Activated T-cell treated with anti-CD3 and anti-CD28 coated beads, Interleukin-2, amount 50 U/mL, for 4 hours (primary cell): ENCODE results near the gene DNM1. TPM values are rescaled to one million over a fixed set of nuclear protein-coding genes. Genes with fewer than 3 reads are reported as not detected.

Source experiments
- ATAC-seq, 2 donors: fragments of 200-7000 bp; cut with Tn5 transposase; one replicate each; pipeline ENCODE4 v1.10.0; 2021
- DNase-seq: peaks from one replicate; pipeline ENCODE4 v3.0.0-alpha.2; 2020
- H3K27me3 Mint-ChIP-seq: one replicate; pipeline ENCODE4 v1.8.0; 2021; ENCODE audit warnings: low read depth, mixed read lengths
- H3K36me3 Mint-ChIP-seq: one replicate; pipeline ENCODE4 v1.8.0; 2022; ENCODE audit warnings: mixed read lengths; ENCODE audit not compliant: insufficient read depth
- H3K4me1 Mint-ChIP-seq: one replicate; pipeline ENCODE4 v1.8.0; 2021; ENCODE audit warnings: low read depth, mixed read lengths
- H3K4me3 Mint-ChIP-seq: one replicate; pipeline ENCODE4 v1.8.0; 2021; ENCODE audit warnings: mild to moderate bottlenecking, moderate library complexity, mixed read lengths
- H3K9me3 Mint-ChIP-seq: one replicate; pipeline ENCODE4 v1.8.0; 2021; ENCODE audit warnings: mixed read lengths
- total RNA-seq, 3 donors: library from RNA; stranded (reverse); gene quantifications; one replicate each; pipeline ENCODE4 v1.2.1, GENCODE V29; 2021

The DNM1 gene
- under 1 TPM; 0.32 to 0.43 (median 0.40) TPM for total RNA-seq

DNA sequence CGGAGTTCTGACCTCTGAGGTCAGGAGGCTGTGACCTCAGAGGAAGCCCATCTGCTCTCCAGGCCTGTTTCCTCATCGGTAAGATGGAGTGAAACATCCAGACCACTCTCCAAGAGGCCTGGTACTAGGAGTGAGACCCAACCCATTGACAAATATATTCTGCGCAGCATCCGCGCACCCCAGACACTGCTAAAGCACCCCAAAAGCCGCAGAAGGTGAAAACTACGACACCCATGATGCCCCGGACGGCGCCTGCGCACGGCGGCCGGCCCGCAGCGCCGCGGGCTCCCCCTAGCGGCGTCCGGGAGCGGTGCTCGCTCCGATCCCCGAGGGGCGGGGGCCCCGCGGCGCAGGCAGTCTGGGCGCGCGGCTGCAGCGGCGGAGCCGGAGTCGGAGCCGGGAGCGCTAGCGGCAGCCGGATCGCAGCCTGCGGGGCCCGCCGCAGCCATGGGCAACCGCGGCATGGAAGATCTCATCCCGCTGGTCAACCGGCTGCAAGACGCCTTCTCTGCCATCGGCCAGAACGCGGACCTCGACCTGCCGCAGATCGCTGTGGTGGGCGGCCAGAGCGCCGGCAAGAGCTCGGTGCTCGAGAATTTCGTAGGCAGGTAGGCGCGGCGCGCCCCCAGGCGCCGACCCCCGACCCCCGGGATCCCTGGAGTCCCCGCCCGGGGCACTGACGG lies at the start of gene DNM1:
Gene DNM1 (plus strand): TSS at position 356 of the 683 bp plus-strand sequence. CDS start 92 bp downstream, at position 448.
- Mint-ChIP-seq H3K4me1 (peaks cover 10% of the 10 kb centered on the region), H3K36me3 (no peaks in the 10 kb centered on the region), H3K4me3 (peak within 1 kb of the TSS; percentile 64), H3K27me3 (peaks cover 17% of the 10 kb centered on the region), H3K9me3 (no peaks in the 10 kb centered on the region)
- DNase-seq: peak; percentile 63
- peak; percentile 95 to 96 for ATAC-seq

- no peak for DNase-seq
- ATAC-seq: no peak
- H3K9me3 Mint-ChIP-seq: no peaks in the 10 kb centered on the region
- H3K27me3 Mint-ChIP-seq: no peaks in the 10 kb centered on the region
- H3K36me3 Mint-ChIP-seq: no peaks in the 10 kb centered on the region
- peaks cover 3% of the 10 kb centered on the region for H3K4me1 Mint-ChIP-seq
- H3K4me3 Mint-ChIP-seq: no peak overlapping the region
Measured at GRCh38 chr9:128153947-128154695, 49.1 kb upstream of the DNM1 start.

- no peak for DNase-seq
- Mint-ChIP-seq H3K4me1 (peaks cover 5% of the 10 kb centered on the region), H3K9me3 (no peaks in the 10 kb centered on the region), H3K27me3 (no peaks in the 10 kb centered on the region), H3K36me3 (no peaks in the 10 kb centered on the region), H3K4me3 (no peak overlapping the region)
- no peak for ATAC-seq
Measured at GRCh38 chr9:128155736-128156500, 47.3 kb upstream of the DNM1 start.

DNA sequence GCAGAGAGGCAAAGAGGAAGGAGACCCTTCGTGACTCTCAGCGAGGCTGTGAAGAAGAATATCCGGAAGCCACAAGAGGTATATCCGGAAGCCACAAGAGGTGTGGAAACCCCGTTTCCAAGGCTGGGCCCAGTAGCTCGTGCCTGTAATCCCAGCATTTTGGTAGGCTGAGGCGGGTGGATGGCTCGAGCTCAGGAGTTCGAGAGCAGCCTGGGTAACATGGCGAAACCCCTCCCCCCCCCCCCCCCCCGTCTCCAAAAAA lies 43.7 kb upstream of the DNM1 start:
- Mint-ChIP-seq H3K36me3 (peaks cover 10% of the 10 kb centered on the region), H3K9me3 (no peaks in the 10 kb centered on the region), H3K4me1 (peaks cover 21% of the 10 kb centered on the region), H3K27me3 (no peaks in the 10 kb centered on the region), H3K4me3 (peak overlapping the region; percentile 82)
- ATAC-seq (peak; percentile 15 to 34), DNase-seq (no peak)

DNA sequence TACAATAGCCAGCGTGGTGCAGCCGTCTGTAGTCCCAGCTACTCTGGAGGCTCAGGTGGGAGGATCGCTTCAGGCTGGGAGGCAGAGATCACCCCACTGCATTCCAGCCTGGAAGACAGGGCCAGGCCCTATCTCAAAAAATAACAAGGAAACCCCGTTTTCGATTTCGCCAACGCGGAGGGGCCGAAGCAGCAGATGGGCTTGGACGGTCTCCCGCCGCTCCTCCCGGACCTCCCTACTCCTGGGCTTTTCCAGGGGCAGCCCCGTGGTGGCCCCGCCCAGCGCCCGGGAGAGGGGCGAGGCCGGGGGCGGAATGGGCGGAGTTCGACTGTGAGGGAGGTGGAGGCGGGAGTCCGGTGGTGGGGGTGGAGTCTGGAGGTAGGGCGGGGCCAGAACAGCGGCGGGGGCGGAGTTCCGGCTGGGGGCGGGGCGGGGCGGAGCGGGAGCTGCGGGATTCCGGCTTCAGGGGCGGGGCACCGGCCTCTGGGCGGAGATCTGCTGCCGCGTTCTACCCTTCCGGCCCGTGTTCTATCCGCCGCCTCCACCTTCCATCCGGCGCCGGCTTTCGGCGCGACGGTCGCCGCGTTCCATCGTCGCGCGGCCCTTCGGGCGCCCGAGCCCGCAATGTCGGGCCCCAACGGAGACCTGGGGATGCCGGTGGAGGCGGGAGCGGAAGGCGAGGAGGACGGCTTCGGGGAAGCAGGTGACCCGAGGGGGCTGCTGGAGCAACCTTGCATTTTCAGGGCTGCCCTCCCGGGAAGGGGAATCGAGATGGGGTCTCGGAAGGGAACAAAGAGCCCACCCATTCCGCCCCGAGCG lies 43.2 kb upstream of the DNM1 start, which contains the start of gene BBLN:
Gene BBLN (plus strand): TSS at position 482 of the 819 bp plus-strand sequence. CDS start 143 bp downstream, at position 625.
- Mint-ChIP-seq H3K27me3 (no peaks in the 10 kb centered on the region), H3K36me3 (peaks cover 12% of the 10 kb centered on the region), H3K4me3 (peak within 1 kb of the TSS; percentile 82), H3K4me1 (peaks cover 21% of the 10 kb centered on the region), H3K9me3 (no peaks in the 10 kb centered on the region)
- peak; percentile 91 for DNase-seq
- peak; percentile 89 to 93 for ATAC-seq

GRCh38 chr9:128160603-128160987 lies 42.6 kb upstream of the DNM1 start:
- DNase-seq: peak; percentile 64
- peaks cover 12% of the 10 kb centered on the region for H3K36me3 Mint-ChIP-seq
- peak; percentile 56 to 60 for ATAC-seq
- peaks cover 21% of the 10 kb centered on the region for H3K4me1 Mint-ChIP-seq
- peak overlapping the region; percentile 82 for H3K4me3 Mint-ChIP-seq
- no peaks in the 10 kb centered on the region for H3K27me3 Mint-ChIP-seq
- no peaks in the 10 kb centered on the region for H3K9me3 Mint-ChIP-seq

GRCh38 chr9:128161215-128161902 lies 41.8 kb upstream of the DNM1 start:
- Mint-ChIP-seq H3K27me3 (no peaks in the 10 kb centered on the region), H3K4me3 (peak overlapping the region; percentile 82), H3K9me3 (no peaks in the 10 kb centered on the region), H3K4me1 (peaks cover 21% of the 10 kb centered on the region), H3K36me3 (peaks cover 14% of the 10 kb centered on the region)
- ATAC-seq: no peak
- no peak for DNase-seq

DNA sequence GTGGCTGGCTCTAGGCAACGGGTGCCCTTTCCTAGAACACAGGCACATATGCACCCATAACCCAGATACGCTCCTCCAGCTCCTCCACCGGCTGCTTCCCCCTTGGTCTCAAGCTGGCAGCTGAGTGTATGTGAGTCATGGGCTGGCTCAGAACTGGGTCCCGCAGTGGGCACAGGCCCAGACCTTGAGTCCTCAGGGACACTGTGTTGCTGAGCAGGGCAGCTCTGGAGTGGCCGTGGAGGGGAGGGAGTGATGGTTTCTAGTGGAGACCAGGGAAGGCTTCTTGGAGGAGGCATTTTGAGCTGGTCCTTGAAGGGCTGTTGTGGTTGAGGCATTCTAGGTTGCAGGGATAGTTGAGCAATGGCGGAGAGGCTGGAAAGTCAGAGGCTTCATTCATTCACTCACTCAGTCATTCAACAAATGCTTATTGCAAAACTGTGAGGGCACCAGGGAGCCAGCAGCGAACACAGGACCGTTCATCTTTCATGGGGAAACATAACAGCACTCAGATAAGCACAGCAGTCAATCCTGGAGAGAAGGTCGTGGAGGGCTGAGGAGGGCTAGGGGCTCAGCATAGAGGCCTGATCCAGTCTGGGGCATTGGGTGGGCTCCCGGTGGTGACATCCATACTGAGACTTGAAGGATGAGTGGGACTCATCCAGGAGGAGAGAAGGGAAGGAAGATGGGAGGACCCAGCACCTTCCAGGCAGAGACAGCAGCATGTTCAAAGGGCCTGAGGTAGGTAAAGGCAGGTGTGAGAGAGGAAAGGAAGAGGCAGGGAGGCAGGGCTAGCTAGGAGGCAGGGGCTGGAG lies 40.8 kb upstream of the DNM1 start:
- H3K4me1 Mint-ChIP-seq: peaks cover 21% of the 10 kb centered on the region
- no peak for DNase-seq
- H3K9me3 Mint-ChIP-seq: no peaks in the 10 kb centered on the region
- peak overlapping the region; percentile 82 for H3K4me3 Mint-ChIP-seq
- no peaks in the 10 kb centered on the region for H3K27me3 Mint-ChIP-seq
- no peak for ATAC-seq
- H3K36me3 Mint-ChIP-seq: peaks cover 17% of the 10 kb centered on the region

DNA sequence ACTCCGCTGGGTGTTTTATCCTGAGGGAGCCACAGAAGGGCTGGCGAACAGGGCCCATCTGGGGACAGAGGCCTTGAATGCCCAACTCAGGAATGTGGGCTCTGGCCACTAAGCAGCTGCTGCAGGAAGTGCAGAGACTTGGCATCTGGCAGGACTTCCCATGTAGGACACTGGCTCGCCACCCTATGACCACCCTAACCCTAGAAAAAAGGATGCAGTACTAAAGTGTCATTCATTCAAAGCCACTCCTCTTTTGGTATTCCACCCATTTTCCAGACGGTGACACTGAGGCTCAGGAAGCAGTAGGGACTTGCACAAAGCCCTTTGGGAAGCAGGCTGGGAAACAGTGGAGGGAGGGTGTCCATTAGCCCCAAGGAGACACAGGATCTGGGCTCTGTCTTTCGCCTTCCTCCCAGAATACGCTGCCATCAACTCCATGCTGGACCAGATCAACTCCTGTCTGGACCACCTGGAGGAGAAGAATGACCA lies 40.1 kb upstream of the DNM1 start:
- Mint-ChIP-seq H3K27me3 (no peaks in the 10 kb centered on the region), H3K36me3 (peaks cover 17% of the 10 kb centered on the region), H3K9me3 (no peaks in the 10 kb centered on the region), H3K4me3 (peak overlapping the region; percentile 46), H3K4me1 (peaks cover 21% of the 10 kb centered on the region)
- DNase-seq (no peak), ATAC-seq (no peak)

GRCh38 chr9:128163523-128164306 lies 39.5 kb upstream of the DNM1 start:
- Mint-ChIP-seq H3K36me3 (peaks cover 20% of the 10 kb centered on the region), H3K4me3 (no peak overlapping the region), H3K9me3 (no peaks in the 10 kb centered on the region), H3K27me3 (no peaks in the 10 kb centered on the region), H3K4me1 (peaks cover 21% of the 10 kb centered on the region)
- no peak for DNase-seq
- no peak for ATAC-seq

DNA sequence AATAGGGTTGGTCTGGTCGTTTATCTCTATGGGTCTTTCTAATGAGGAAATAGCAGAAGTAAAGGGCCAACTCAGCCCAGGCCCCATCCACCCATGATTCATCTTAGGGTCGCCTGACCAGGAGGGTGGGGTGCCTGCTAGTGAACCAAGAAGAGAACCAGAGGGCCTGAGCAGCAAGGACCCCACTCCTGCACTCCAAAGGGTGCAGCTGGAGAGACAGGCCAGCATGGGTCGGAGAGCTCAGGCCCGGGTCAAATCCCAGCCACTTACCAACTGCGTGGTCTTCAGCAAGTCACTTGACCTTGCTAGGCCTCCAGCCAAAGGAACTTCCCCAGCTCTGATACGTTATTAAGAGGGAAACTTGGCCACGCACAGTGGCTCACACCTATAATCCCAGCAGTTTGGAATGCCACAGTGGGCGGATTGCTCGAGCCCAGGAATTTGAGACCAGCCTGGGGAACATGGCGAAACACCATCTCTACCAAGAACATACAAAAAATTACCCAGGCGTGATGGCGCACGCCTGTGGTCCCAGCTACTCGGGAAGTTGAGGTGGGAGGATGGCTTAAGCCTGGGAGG lies 38.8 kb upstream of the DNM1 start:
- Mint-ChIP-seq H3K4me1 (peaks cover 19% of the 10 kb centered on the region), H3K36me3 (peaks cover 23% of the 10 kb centered on the region), H3K4me3 (no peak overlapping the region), H3K27me3 (no peaks in the 10 kb centered on the region), H3K9me3 (no peaks in the 10 kb centered on the region)
- DNase-seq (no peak), ATAC-seq (no peak)

DNA sequence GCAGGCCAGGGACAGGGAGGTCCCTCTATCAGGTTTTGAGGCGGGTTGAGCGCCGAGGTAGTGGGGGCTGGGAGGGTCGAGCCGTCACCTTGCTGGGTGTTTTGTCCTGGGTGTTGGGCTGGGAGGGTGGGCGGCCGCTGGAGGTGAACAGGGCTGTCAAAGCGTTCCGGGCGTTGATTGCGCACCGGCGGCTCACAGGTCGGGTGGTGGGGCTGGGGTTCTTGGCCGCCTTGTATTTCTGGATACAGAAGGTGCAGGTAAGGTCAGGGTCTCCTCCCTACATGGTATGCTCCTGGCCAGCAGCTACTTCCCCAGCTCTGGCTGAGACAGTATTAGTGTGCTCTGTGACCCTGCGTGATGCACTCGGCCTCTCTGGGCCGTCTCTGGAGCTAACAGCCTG lies 37.0 kb upstream of the DNM1 start:
- Mint-ChIP-seq H3K36me3 (peaks cover 30% of the 10 kb centered on the region), H3K4me3 (no peak overlapping the region), H3K4me1 (peaks cover 14% of the 10 kb centered on the region), H3K9me3 (no peaks in the 10 kb centered on the region), H3K27me3 (no peaks in the 10 kb centered on the region)
- no peak for DNase-seq
- ATAC-seq: no peak
